IMR-90 (cell line): ENCODE data around the gene MYO3B. TPM values are rescaled to one million over a fixed set of nuclear protein-coding genes. Genes with fewer than 3 reads are reported as not detected.

Source experiments
- ATAC-seq: fragments of 200-7000 bp; cut with Tn5 transposase; 2 replicates; pipeline ENCODE4 v1.9.1; 2020; ENCODE audit warnings: low read depth, mild to moderate bottlenecking, moderate library complexity
- BruUV-seq: library from RNA; stranded (reverse); fragments of 400-500 nt; replicated peaks from 2 replicates; lab custom pipeline; 2021; lab: Mats Ljungman, UMichigan
- CTCF ChIA-PET: fragments of 300-600 bp; formaldehyde crosslinking; extraction: SDS; loops from one replicate; lab custom pipeline; 2021; ENCODE audit warnings: antibody characterized with exemption; lab: Yijun Ruan, JAX
- POLR2A ChIA-PET: fragments of 300-600 bp; sonication (Branson Sonifier 250); formaldehyde crosslinking; loops from one replicate; lab custom pipeline; 2022; ENCODE audit warnings: antibody characterized with exemption; ENCODE audit not compliant: unreplicated experiment; lab: Charles Lee
- DNase-seq: peaks from one replicate; pipeline ENCODE4 v3.0.0; 2013
- H2AFZ ChIP-seq: replicated peaks from 2 replicates; pipeline ENCODE3; 2013; ENCODE audit warnings: low read length, mild to moderate bottlenecking; ENCODE audit not compliant: poor library complexity
- H2AK5ac ChIP-seq: 2 replicates; pipeline ENCODE4 v1.6.1; 2013; ENCODE audit warnings: low read depth, low read length, inconsistent platforms
- H2AK9ac ChIP-seq: replicated peaks from 2 replicates; pipeline ENCODE3; 2013; ENCODE audit warnings: mild to moderate bottlenecking, low read depth, low read length, moderate library complexity; ENCODE audit not compliant: poor library complexity
- H2BK120ac ChIP-seq: 2 replicates; pipeline ENCODE4 v1.6.1; 2013; ENCODE audit warnings: low read depth, low read length, inconsistent platforms
- H2BK15ac ChIP-seq: 3 replicates; pipeline ENCODE4 v1.6.1; 2013; ENCODE audit warnings: low read depth, low read length, inconsistent platforms
- H2BK20ac ChIP-seq: 2 replicates; pipeline ENCODE4 v1.6.1; 2013; ENCODE audit warnings: low read depth, mild to moderate bottlenecking, inconsistent platforms, low read length, moderate library complexity
- H2BK5ac ChIP-seq: 2 replicates; pipeline ENCODE4 v1.6.1; 2013; ENCODE audit warnings: mild to moderate bottlenecking, low read depth, low read length, inconsistent platforms; ENCODE audit not compliant: poor library complexity, severe bottlenecking
- H3K14ac ChIP-seq: replicated peaks from 2 replicates; pipeline ENCODE4 v1.6.1; 2013; ENCODE audit warnings: low read depth, low read length, inconsistent platforms
- H3K18ac ChIP-seq: 2 replicates; pipeline ENCODE4 v1.6.1; 2013; ENCODE audit warnings: low read depth, low read length, control low read depth
- H3K23ac ChIP-seq: 2 replicates; pipeline ENCODE4 v1.6.1; 2013; ENCODE audit warnings: low read depth, low read length, inconsistent platforms
- H3K27ac ChIP-seq: 2 replicates; pipeline ENCODE4 v1.5.1; 2013; ENCODE audit warnings: mild to moderate bottlenecking, control low read depth, low read length; ENCODE audit not compliant: insufficient read depth
- H3K27me3 ChIP-seq: 2 replicates; pipeline ENCODE4 v1.6.1; 2013; ENCODE audit warnings: low read length; ENCODE audit not compliant: control insufficient read depth, insufficient read depth
- H3K36me3 ChIP-seq: 2 replicates; pipeline ENCODE4 v1.6.1; 2013; ENCODE audit warnings: low read length, mixed read lengths; ENCODE audit not compliant: control insufficient read depth, insufficient read depth
- H3K4ac ChIP-seq: 2 replicates; pipeline ENCODE4 v1.6.1; 2013; ENCODE audit warnings: low read depth, low read length, inconsistent platforms
- H3K4me1 ChIP-seq: 2 replicates; pipeline ENCODE4 v1.6.1; 2013; ENCODE audit warnings: low read length, mixed read lengths; ENCODE audit not compliant: control insufficient read depth, insufficient read depth
- H3K4me2 ChIP-seq: 2 replicates; pipeline ENCODE4 v1.6.1; 2013; ENCODE audit warnings: low read depth, mild to moderate bottlenecking, control low read depth, low read length, moderate library complexity
- H3K4me3 ChIP-seq: 2 replicates; pipeline ENCODE4 v1.5.1; 2013; ENCODE audit warnings: low read depth, mild to moderate bottlenecking, control low read depth, low read length, moderate library complexity; ENCODE audit not compliant: insufficient read depth
- H3K56ac ChIP-seq: 2 replicates; pipeline ENCODE4 v1.6.1; 2013; ENCODE audit warnings: low read length, inconsistent platforms; ENCODE audit not compliant: insufficient read depth; ENCODE audit errors: extremely low read depth
- H3K79me1 ChIP-seq, 2 experiments: 2 replicates each; pipeline ENCODE4 v1.6.1; 2013; ENCODE audit warnings: low read length in 2 of 2, inconsistent platforms in 1 of 2, low read depth in 1 of 2
- H3K9ac ChIP-seq: 2 replicates; pipeline ENCODE4 v1.6.1; 2013; ENCODE audit warnings: low read depth, low read length, control low read depth
- H3K9me1 ChIP-seq: 2 replicates; pipeline ENCODE4 v1.6.1; 2013; ENCODE audit warnings: low read length, inconsistent platforms; ENCODE audit not compliant: insufficient read depth
- H3K9me3 ChIP-seq: 2 replicates; pipeline ENCODE4 v1.6.1; 2013; ENCODE audit warnings: low read length; ENCODE audit not compliant: control insufficient read depth, insufficient read depth
- H4K20me1 ChIP-seq: 2 replicates; pipeline ENCODE4 v1.6.1; 2013; ENCODE audit warnings: low read length, inconsistent platforms; ENCODE audit not compliant: insufficient read depth
- H4K5ac ChIP-seq: 2 replicates; pipeline ENCODE4 v1.6.1; 2013; ENCODE audit warnings: mild to moderate bottlenecking, low read depth, low read length, control low read depth
- H4K8ac ChIP-seq, 2 experiments: 2 replicates each; pipeline ENCODE4 v1.6.1; 2013; ENCODE audit warnings: low read depth in 2 of 2, low read length in 2 of 2, control low read depth in 1 of 2, inconsistent platforms in 1 of 2
- H4K91ac ChIP-seq: 2 replicates; pipeline ENCODE4 v1.6.1; 2013; ENCODE audit warnings: low read depth, low read length, inconsistent platforms; ENCODE audit not compliant: insufficient read depth
- BHLHE40 ChIP-seq: fragments of 150-350 bp; IDR thresholded peaks from 2 replicates; pipeline ENCODE4 v1.6.1; 2016; ENCODE audit warnings: mild to moderate bottlenecking, low read depth, low read length
- CEBPB ChIP-seq: IDR thresholded peaks from 2 replicates; pipeline ENCODE4 v1.6.1; 2012; ENCODE audit warnings: low read depth, low read length, improper control_type of control experiment
- CHD1 ChIP-seq: IDR thresholded peaks from 2 replicates; pipeline ENCODE4 v1.6.1; 2012; ENCODE audit warnings: low read depth, low read length, improper control_type of control experiment
- FOS ChIP-seq: fragments of 150-350 bp; IDR thresholded peaks from 2 replicates; pipeline ENCODE4 v1.6.1; 2016; ENCODE audit warnings: low read depth, low read length
- MAFK ChIP-seq: IDR thresholded peaks from 2 replicates; pipeline ENCODE4 v1.6.1; 2012; ENCODE audit warnings: low read depth, low read length, improper control_type of control experiment
- MAZ ChIP-seq: IDR thresholded peaks from 2 replicates; pipeline ENCODE4 v1.6.1; 2012; ENCODE audit warnings: low read depth, mild to moderate bottlenecking, low read length, improper control_type of control experiment, moderate library complexity, borderline replicate concordance
- MXI1 ChIP-seq: IDR thresholded peaks from 2 replicates; pipeline ENCODE4 v1.6.1; 2012; ENCODE audit warnings: low read depth, mild to moderate bottlenecking, low read length, moderate library complexity, borderline replicate concordance
- NFE2L2 ChIP-seq: fragments of 150-350 bp; IDR thresholded peaks from 2 replicates; pipeline ENCODE4 v1.6.1; 2016; ENCODE audit warnings: low read depth, mild to moderate bottlenecking, low read length
- RAD21 ChIP-seq: IDR thresholded peaks from 2 replicates; pipeline ENCODE4 v1.6.1; 2012; ENCODE audit warnings: low read length, improper control_type of control experiment
- RCOR1 ChIP-seq: IDR thresholded peaks from 2 replicates; pipeline ENCODE4 v1.6.1; 2012; ENCODE audit warnings: mild to moderate bottlenecking, low read length, improper control_type of control experiment; ENCODE audit not compliant: insufficient replicate concordance
- RFX5 ChIP-seq: IDR thresholded peaks from 2 replicates; pipeline ENCODE4 v1.8.0; 2012; ENCODE audit warnings: low read depth, mild to moderate bottlenecking, low read length, moderate library complexity
- SMC3 ChIP-seq: fragments of 150-350 bp; IDR thresholded peaks from 2 replicates; pipeline ENCODE4 v1.6.1; 2016; ENCODE audit warnings: low read depth, mild to moderate bottlenecking, antibody characterized with exemption, low read length, moderate library complexity
- USF2 ChIP-seq: fragments of 150-350 bp; IDR thresholded peaks from 2 replicates; pipeline ENCODE4 v1.6.1; 2017; ENCODE audit warnings: mild to moderate bottlenecking, antibody characterized with exemption, low read length, low read depth
- dilution Hi-C: fragments of 300-500 bp; cut with HindIII; formaldehyde crosslinking; loops from one replicate; pipeline ENCODE4 v1.14.3; 2018; ENCODE audit warnings: low sequenced_read_pairs; ENCODE audit not compliant: unreplicated experiment
- in situ Hi-C: fragments of 300-500 bp; cut with MboI; formaldehyde crosslinking; loops from 3 replicates; pipeline ENCODE4 v1.14.3; 2019; ENCODE audit warnings: low sequenced_read_pairs, inconsistent platforms, mixed read lengths
- intact Hi-C: fragments of 100-400 bp; cut with micrococcal nuclease; formaldehyde crosslinking; loops from 2 replicates; pipeline ENCODE4 v1.10.0; 2022
- polyA plus RNA-seq, 3 experiments: library from polyadenylated mRNA; depleted of rRNA; stranded (reverse); fragments of >200 nt; gene quantifications; 2 replicates each; pipeline ENCODE4 v1.2.3, GENCODE V29; 2012; ENCODE audit warnings: low replicate concordance in 1 of 3
- total RNA-seq: library from RNA; depleted of rRNA; stranded (reverse); fragments of >200 nt; gene quantifications from 2 replicates; pipeline ENCODE4 v1.2.3, GENCODE V29; 2012
- TF ChIP-seq, protein P1 (sequence below): conservative IDR thresholded peaks from 2 replicates; pipeline ENCODE4 v1.5.1; 2012; ENCODE audit warnings: mild to moderate bottlenecking, low read depth, low read length, improper control_type of control experiment

The MYO3B gene
- total and polyA plus RNA-seq, 2 of the 4 experiments (the other 2 are of a cell fraction) = 0.02 TPM; not detected in 1

DNA sequence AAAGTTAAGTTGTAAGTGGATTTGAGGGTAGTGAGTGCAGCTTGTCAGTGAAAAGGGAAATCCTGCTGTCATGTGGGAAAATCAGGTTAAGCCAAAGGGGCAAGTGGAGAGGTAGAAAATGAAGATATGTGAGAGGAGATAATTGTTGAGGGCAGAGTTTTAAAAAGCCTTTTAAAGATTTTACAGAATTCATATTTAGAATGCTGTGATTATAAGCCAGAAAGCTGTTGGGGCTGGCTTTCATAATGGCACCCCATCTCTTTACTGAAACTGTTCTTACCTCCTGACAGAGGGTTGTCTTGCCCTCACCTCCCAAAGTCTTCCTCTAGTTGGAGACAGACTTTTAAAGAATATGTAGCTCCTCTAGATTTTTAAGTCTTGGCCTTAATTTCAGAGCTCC is 86.9 kb downstream of the MYO3B start:
- H3K9ac ChIP-seq = no peak overlapping the region
- no peak overlapping the region for H3K4me2 ChIP-seq
- no peak overlapping the region for H2BK120ac ChIP-seq
- H3K4ac ChIP-seq = no peak overlapping the region
- dilution Hi-C loops = no loop called here
- CTCF ChIA-PET = no interaction called here
- H4K5ac ChIP-seq = no peak overlapping the region
- H3K14ac ChIP-seq = no peak overlapping the region
- TF ChIP-seq MAZ = no peak
- no peak for TF ChIP-seq RFX5
- TF ChIP-seq CEBPB = no peak
- no peak for TF ChIP-seq SMC3
- no peak for TF ChIP-seq RAD21
- TF ChIP-seq USF2 = no peak
- TF ChIP-seq RCOR1 = no peak
- TF ChIP-seq, protein P1, sequence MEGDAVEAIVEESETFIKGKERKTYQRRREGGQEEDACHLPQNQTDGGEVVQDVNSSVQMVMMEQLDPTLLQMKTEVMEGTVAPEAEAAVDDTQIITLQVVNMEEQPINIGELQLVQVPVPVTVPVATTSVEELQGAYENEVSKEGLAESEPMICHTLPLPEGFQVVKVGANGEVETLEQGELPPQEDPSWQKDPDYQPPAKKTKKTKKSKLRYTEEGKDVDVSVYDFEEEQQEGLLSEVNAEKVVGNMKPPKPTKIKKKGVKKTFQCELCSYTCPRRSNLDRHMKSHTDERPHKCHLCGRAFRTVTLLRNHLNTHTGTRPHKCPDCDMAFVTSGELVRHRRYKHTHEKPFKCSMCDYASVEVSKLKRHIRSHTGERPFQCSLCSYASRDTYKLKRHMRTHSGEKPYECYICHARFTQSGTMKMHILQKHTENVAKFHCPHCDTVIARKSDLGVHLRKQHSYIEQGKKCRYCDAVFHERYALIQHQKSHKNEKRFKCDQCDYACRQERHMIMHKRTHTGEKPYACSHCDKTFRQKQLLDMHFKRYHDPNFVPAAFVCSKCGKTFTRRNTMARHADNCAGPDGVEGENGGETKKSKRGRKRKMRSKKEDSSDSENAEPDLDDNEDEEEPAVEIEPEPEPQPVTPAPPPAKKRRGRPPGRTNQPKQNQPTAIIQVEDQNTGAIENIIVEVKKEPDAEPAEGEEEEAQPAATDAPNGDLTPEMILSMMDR = no peak
- TF ChIP-seq MAFK = no peak
- no peak for TF ChIP-seq BHLHE40
- TF ChIP-seq CHD1 = no peak
- no peak for TF ChIP-seq MXI1
- TF ChIP-seq NFE2L2 = no peak
- TF ChIP-seq FOS = no peak
- H3K18ac ChIP-seq = no peak overlapping the region
- H3K56ac ChIP-seq = no peak overlapping the region
- no peaks in the 10 kb centered on the region for H3K36me3 ChIP-seq
- H3K9me1 ChIP-seq = no peaks in the 10 kb centered on the region
- DNase-seq (no peak), ATAC-seq (no peak)
- H2AK9ac ChIP-seq = no peak overlapping the region
- no peak overlapping the region for H3K27ac ChIP-seq
- no peak overlapping the region for H4K8ac ChIP-seq
- no peaks in the 10 kb centered on the region for H3K9me3 ChIP-seq
- no peak overlapping the region for H2AFZ ChIP-seq
- POLR2A ChIA-PET = no interaction called here
- no peaks in the 10 kb centered on the region for H3K4me1 ChIP-seq
- in situ Hi-C loops = no loop called here
- no peak overlapping the region for H4K91ac ChIP-seq
- H2BK5ac ChIP-seq = no peak overlapping the region
- no peak overlapping the region for H3K4me3 ChIP-seq
- no peak overlapping the region for H3K23ac ChIP-seq
- intact Hi-C loops = no loop called here
- H4K20me1 ChIP-seq = no peaks in the 10 kb centered on the region
- H2BK20ac ChIP-seq = no peak overlapping the region
- no peak overlapping the region for H2BK15ac ChIP-seq
- H2AK5ac ChIP-seq = no peak overlapping the region
- H3K27me3 ChIP-seq = no peaks in the 10 kb centered on the region
- no peaks in the 10 kb centered on the region for H3K79me1 ChIP-seq
- BruUV-seq = no TSS peak
